Neural cell (in vitro differentiated cells): Measurements from ENCODE around the gene PCYT2. TPM values are rescaled to one million over a fixed set of nuclear protein-coding genes. Genes with fewer than 3 reads are reported as not detected.
A peak's percentile ranks its signal among the peaks of the same experiment; 100 is the strongest.

Experiments
- H2AFZ ChIP-seq: fragments of 200-600, 300-800 bp; sonication (generic), shearing (Covaris generic); 2 replicates; pipeline ENCODE4 v1.6.0; 2014; ENCODE audit warnings: low read depth, mild to moderate bottlenecking, antibody characterized with exemption, low read length, moderate library complexity
- H3F3A ChIP-seq: fragments of 200-600 bp; shearing (Covaris generic); 2 replicates; pipeline ENCODE4 v1.6.1; 2016; ENCODE audit warnings: mild to moderate bottlenecking, moderate library complexity, mixed read lengths, antibody characterized with exemption, low read length; ENCODE audit not compliant: insufficient read depth, poor library complexity, severe bottlenecking
- H3K27ac ChIP-seq: fragments of 200-600, 300-800 bp; sonication (generic), shearing (Covaris generic); 2 replicates; pipeline ENCODE4 v1.5.1; 2014; ENCODE audit warnings: mild to moderate bottlenecking, low read length, moderate library complexity
- H3K27me3 ChIP-seq: fragments of 300-800, 200-600 bp; sonication (generic), shearing (Covaris generic); 2 replicates; pipeline ENCODE4 v1.6.0; 2014; ENCODE audit warnings: mild to moderate bottlenecking, low read depth, low read length, moderate library complexity; ENCODE audit not compliant: insufficient read depth
- H3K36me3 ChIP-seq: fragments of 300-800, 200-600 bp; sonication (generic), shearing (Covaris generic); 2 replicates; pipeline ENCODE4 v1.5.1; 2014; ENCODE audit warnings: mild to moderate bottlenecking, antibody characterized with exemption, low read length, moderate library complexity; ENCODE audit not compliant: insufficient read depth
- H3K4me2 ChIP-seq: fragments of 300-800, 200-600 bp; sonication (generic), shearing (Covaris generic); 2 replicates; pipeline ENCODE4 v1.6.0; 2014; ENCODE audit warnings: mild to moderate bottlenecking, low read length
- H3K4me3 ChIP-seq: fragments of 300-800, 200-600 bp; sonication (generic), shearing (Covaris generic); 2 replicates; pipeline ENCODE4 v1.5.1; 2014; ENCODE audit warnings: mild to moderate bottlenecking, low read length, moderate library complexity
- H3K79me2 ChIP-seq: fragments of 200-600 bp; shearing (Covaris generic); replicated peaks from 2 replicates; pipeline ENCODE4 v1.6.0; 2014; ENCODE audit warnings: mild to moderate bottlenecking, low read length, moderate library complexity; ENCODE audit not compliant: insufficient read depth
- H3K9ac ChIP-seq: fragments of 300-800, 200-600 bp; sonication (generic), shearing (Covaris generic); 2 replicates; pipeline ENCODE4 v1.6.1; 2016; ENCODE audit warnings: mild to moderate bottlenecking, low read length, mixed read lengths
- H3K9me2 ChIP-seq: fragments of 200-600 bp; shearing (Covaris generic); 2 replicates; pipeline ENCODE4 v1.6.1; 2016; ENCODE audit warnings: mild to moderate bottlenecking, low read length, mixed read lengths; ENCODE audit not compliant: insufficient read depth
- H3K9me3 ChIP-seq: fragments of 200-600, 300-800 bp; sonication (generic), shearing (Covaris generic); 2 replicates; pipeline ENCODE4 v1.6.1; 2016; ENCODE audit warnings: mild to moderate bottlenecking, mixed run types, low read length, moderate library complexity, mixed read lengths
- H4K20me1 ChIP-seq: fragments of 200-600 bp; shearing (Covaris generic); 2 replicates; pipeline ENCODE4 v1.6.1; 2016; ENCODE audit warnings: mild to moderate bottlenecking, mixed run types; ENCODE audit not compliant: insufficient read depth
- CTCF ChIP-seq: fragments of 450-650 bp; IDR thresholded peaks from 2 replicates; pipeline ENCODE4 v1.5.1; 2014; ENCODE audit warnings: antibody characterized with exemption, mild to moderate bottlenecking, moderate library complexity; ENCODE audit not compliant: poor library complexity, severe bottlenecking
- EP300 ChIP-seq: fragments of 450-650 bp; conservative IDR thresholded peaks from 2 replicates; pipeline ENCODE4 v1.6.1; 2014; ENCODE audit warnings: antibody characterized with exemption, mild to moderate bottlenecking, moderate library complexity; ENCODE audit not compliant: poor library complexity, severe bottlenecking
- EZH2 ChIP-seq: fragments of 200-600, 300-800 bp; shearing (Covaris generic), sonication (generic); IDR thresholded peaks from 2 replicates; pipeline ENCODE4 v1.6.1; 2014; ENCODE audit warnings: antibody characterized with exemption, low read length, borderline replicate concordance, mild to moderate bottlenecking; ENCODE audit not compliant: insufficient read depth, poor library complexity, severe bottlenecking
- MXI1 ChIP-seq: fragments of 450-650 bp; conservative IDR thresholded peaks from 2 replicates; pipeline ENCODE4 v1.6.1; 2014; ENCODE audit warnings: antibody characterized with exemption, mild to moderate bottlenecking; ENCODE audit not compliant: poor library complexity, severe bottlenecking
- POLR2AphosphoS5 ChIP-seq: IDR thresholded peaks from 2 replicates; pipeline ENCODE4 v1.6.1; 2012
- RAD21 ChIP-seq: fragments of 450-650 bp; conservative IDR thresholded peaks from 2 replicates; pipeline ENCODE4 v1.6.1; 2014; ENCODE audit warnings: antibody characterized with exemption, mild to moderate bottlenecking, moderate library complexity
- REST ChIP-seq: IDR thresholded peaks from 2 replicates; pipeline ENCODE4 v1.6.1; 2012; ENCODE audit warnings: borderline replicate concordance
- SMC3 ChIP-seq: fragments of 450-650 bp; conservative IDR thresholded peaks from 2 replicates; pipeline ENCODE4 v1.6.1; 2014; ENCODE audit warnings: antibody characterized with exemption, mild to moderate bottlenecking, moderate library complexity; ENCODE audit not compliant: poor library complexity
- TAF1 ChIP-seq: IDR thresholded peaks from 2 replicates; pipeline ENCODE4 v1.6.1; 2012; ENCODE audit warnings: low read depth
- polyA plus RNA-seq: library from polyadenylated mRNA; depleted of rRNA; stranded (reverse); fragments of >200 nt; gene quantifications from 2 replicates; pipeline ENCODE4 v1.2.3, GENCODE V29; 2014

Gene PCYT2
- polyA plus RNA-seq, 1 donor from 2014 or later = 35.3 TPM

GRCh38 chr17:81925860-81926450, 14.8 kb upstream of the PCYT2 start:
- Histone ChIP-seq H3F3A (no peaks in the 10 kb centered on the region), H3K36me3 (no peaks in the 10 kb centered on the region), H3K27me3 (no peaks in the 10 kb centered on the region), H3K9me3 (no peaks in the 10 kb centered on the region), H4K20me1 (no peaks in the 10 kb centered on the region), H3K79me2 (peaks cover 23% of the 10 kb centered on the region), H3K27ac (no peak overlapping the region), H3K9ac (peak overlapping the region; percentile 68), H3K4me2 (peak overlapping the region; percentile 73), H3K4me3 (peak overlapping the region; percentile 72), H2AFZ (no peak overlapping the region), H3K9me2 (no peaks in the 10 kb centered on the region)
- TF ChIP-seq SMC3 = no peak
- no peak for TF ChIP-seq CTCF
- no peak for TF ChIP-seq EP300
- no peak for TF ChIP-seq REST
- TF ChIP-seq MXI1 = no peak
- TF ChIP-seq POLR2AphosphoS5 = no peak
- no peak for TF ChIP-seq EZH2
- no peak for TF ChIP-seq RAD21
- TF ChIP-seq TAF1 = no peak

- no peak overlapping the region for H3K27ac ChIP-seq
Observed at GRCh38 chr17:81924557-81925532, 13.6 kb upstream of the PCYT2 start.

More at GRCh38 chr17:81924557-81925532, 13.6 kb upstream of the PCYT2 start:
- H3K36me3 ChIP-seq = no peaks in the 10 kb centered on the region
- no peaks in the 10 kb centered on the region for H3K27me3 ChIP-seq
- no peaks in the 10 kb centered on the region for H3F3A ChIP-seq
- H3K9me3 ChIP-seq = no peaks in the 10 kb centered on the region
- no peak overlapping the region for H3K4me2 ChIP-seq
- no peak overlapping the region for H2AFZ ChIP-seq
- peaks cover 23% of the 10 kb centered on the region for H3K79me2 ChIP-seq
- no peaks in the 10 kb centered on the region for H3K9me2 ChIP-seq
- TF ChIP-seq TAF1 (no peak), SMC3 (no peak), POLR2AphosphoS5 (no peak), EZH2 (no peak)
- no peak overlapping the region for H3K4me3 ChIP-seq
- no peak overlapping the region for H3K9ac ChIP-seq
- no peaks in the 10 kb centered on the region for H4K20me1 ChIP-seq
